Activated CD8-positive, alpha-beta memory T cell treated with anti-CD3 and anti-CD28 coated beads, Interleukin-2, amount 50 U/mL, for 1 hour (primary cell): ENCODE data around the gene CDC25B.
"Not testable (repeated sequence)": the region's sequence is repeated elsewhere in the genome, so short reads cannot be mapped to it uniquely, and the experiment has no call there.

Experiments
- DNase-seq: peaks from one replicate; pipeline ENCODE4 v3.0.0-alpha.2; 2020; ENCODE audit errors: extremely low read depth

CDC25B gene

GRCh38 chr20:3784863-3785239 lies 11.3 kb upstream of the CDC25B start:
- DNase-seq = no peak

- DNase-seq = no peak
Measured at GRCh38 chr20:3785240-3786125, 10.6 kb upstream of the CDC25B start.

- no peak for DNase-seq
Measured at GRCh38 chr20:3786126-3786484, 10.0 kb upstream of the CDC25B start.

- DNase-seq = no peak
Measured at GRCh38 chr20:3786665-3787323, 9.3 kb upstream of the CDC25B start, which contains the start of gene CENPB. Gene CENPB, minus strand, starts transcription at chr20:3786740. Its CDS starts 257 bp downstream, at chr20:3786483.

- no peak for DNase-seq
Measured at GRCh38 chr20:3787324-3788014, 8.6 kb upstream of the CDC25B start.

GRCh38 chr20:3788685-3789155 lies 7.4 kb upstream of the CDC25B start:
- no peak for DNase-seq

- DNase-seq = not testable (repeated sequence)
Measured at GRCh38 chr20:3789201-3789600, 6.9 kb upstream of the CDC25B start.

- DNase-seq = not testable (repeated sequence)
Measured at GRCh38 chr20:3794168-3794567, 1.9 kb upstream of the CDC25B start.

GRCh38 chr20:3794701-3795420 lies 1.2 kb upstream of the CDC25B start:
- no peak for DNase-seq

- DNase-seq = no peak
Measured at GRCh38 chr20:3796477-3797225, 541 bp downstream of the CDC25B start.

- DNase-seq = no peak
Measured at GRCh38 chr20:3797226-3797545, 1.1 kb downstream of the CDC25B start.

- no peak for DNase-seq
Measured at GRCh38 chr20:3797592-3798372, 1.7 kb downstream of the CDC25B start.

GRCh38 chr20:3798373-3798768 lies 2.3 kb downstream of the CDC25B start:
- DNase-seq = no peak

- DNase-seq = no peak
Measured at GRCh38 chr20:3798908-3799248, 2.8 kb downstream of the CDC25B start.

GRCh38 chr20:3800256-3800877 lies 4.3 kb downstream of the CDC25B start:
- DNase-seq = no peak

- DNase-seq = no peak
Measured at GRCh38 chr20:3800878-3801260, 4.8 kb downstream of the CDC25B start.

- no peak for DNase-seq
Measured at GRCh38 chr20:3801299-3801698, 5.2 kb downstream of the CDC25B start.

GRCh38 chr20:3801846-3802245 lies 5.7 kb downstream of the CDC25B start:
- DNase-seq = no peak

GRCh38 chr20:3802524-3803239 lies 6.6 kb downstream of the CDC25B start:
- no peak for DNase-seq
